ENCODE data around the gene PSKH1. TPM values are rescaled to one million over a fixed set of nuclear protein-coding genes. Genes with fewer than 3 reads are reported as not detected.

The PSKH1 gene
- total RNA-seq, 2 donors from 2014 or later = 32.1 to 37.4 TPM

- H3K27me3 ChIP-seq (ENCODE audit: control insufficient read depth, insufficient read depth, low read length, poor library complexity, severe bottlenecking) = no peaks in the 10 kb centered on the region
- no peak overlapping the region for H3K4me3 ChIP-seq (ENCODE audit: low read length)
- Mint-ChIP-seq H3K4me3 (no peak overlapping the region), H3K4me1 (peaks cover 6% of the 10 kb centered on the region), H3K9me3 (no peaks in the 10 kb centered on the region), H3K27me3 (ENCODE audit: insufficient read depth) (no peaks in the 10 kb centered on the region), H3K36me3 (ENCODE audit: low read depth) (peaks cover 13% of the 10 kb centered on the region), H3K27ac (no peak overlapping the region)
- no peak for DNase-seq
- H3K9ac ChIP-seq (ENCODE audit: extremely low read depth, low read length, poor library complexity, severe bottlenecking) = no peak overlapping the region
- H3K36me3 ChIP-seq (ENCODE audit: control insufficient read depth, insufficient read depth, low read length) = peaks cover 35% of the 10 kb centered on the region
- no peaks in the 10 kb centered on the region for H3K9me3 ChIP-seq (ENCODE audit: control insufficient read depth, low read length)
- WGBS, 2 experiments (ENCODE audit: insufficient coverage in 1 of 2, insufficient read length in 1 of 2) = 94 to 98% methylated on average over 22 to 27 of the region's 27 CpGs
- H3K27ac ChIP-seq (ENCODE audit: low read depth, low read length) = peak overlapping the region; percentile 32
- TF ChIP-seq CTCF (conservative IDR thresholded peaks at IDR 0.05) = no peak
- H3K4me1 ChIP-seq (ENCODE audit: control insufficient read depth, insufficient read depth, low read length) = peaks cover 10% of the 10 kb centered on the region
These were observed 49.6 kb downstream of the PSKH1 start for GRCh38 chr16:67942510-67943255.

- Histone ChIP-seq H3K4me1 (ENCODE audit: control insufficient read depth, insufficient read depth, low read length) (peaks cover 10% of the 10 kb centered on the region), H3K36me3 (ENCODE audit: control insufficient read depth, insufficient read depth, low read length) (peaks cover 38% of the 10 kb centered on the region), H3K4me3 (ENCODE audit: low read length) (no peak overlapping the region), H3K9me3 (ENCODE audit: control insufficient read depth, low read length) (no peaks in the 10 kb centered on the region), H3K27me3 (ENCODE audit: control insufficient read depth, insufficient read depth, low read length, poor library complexity, severe bottlenecking) (no peaks in the 10 kb centered on the region), H3K27ac (ENCODE audit: low read depth, low read length) (peak overlapping the region; percentile 70), H3K9ac (ENCODE audit: extremely low read depth, low read length, poor library complexity, severe bottlenecking) (no peak overlapping the region)
- Mint-ChIP-seq H3K27ac (no peak overlapping the region), H3K4me3 (no peak overlapping the region), H3K4me1 (peaks cover 6% of the 10 kb centered on the region), H3K9me3 (no peaks in the 10 kb centered on the region), H3K36me3 (ENCODE audit: low read depth) (peaks cover 13% of the 10 kb centered on the region), H3K27me3 (ENCODE audit: insufficient read depth) (no peaks in the 10 kb centered on the region)
- WGBS, 2 experiments (ENCODE audit: insufficient coverage in 1 of 2, insufficient read length in 1 of 2) = 92% methylated on average over 3 to 6 of the region's 6 CpGs
- TF ChIP-seq CTCF (conservative IDR thresholded peaks at IDR 0.05) = no peak
- DNase-seq = no peak
These were observed 50.2 kb downstream of the PSKH1 start for GRCh38 chr16:67943256-67943618.

- 88 to 89% methylated on average over 11 to 23 of the region's 23 CpGs for WGBS, 2 experiments (ENCODE audit: insufficient coverage in 1 of 2, insufficient read length in 1 of 2)
- Mint-ChIP-seq H3K4me3 (no peak within 1 kb of the TSS), H3K9me3 (no peaks in the 10 kb centered on the region), H3K4me1 (peaks cover 6% of the 10 kb centered on the region), H3K27me3 (ENCODE audit: insufficient read depth) (no peaks in the 10 kb centered on the region), H3K36me3 (ENCODE audit: low read depth) (peaks cover 16% of the 10 kb centered on the region), H3K27ac (no peak within 1 kb of the TSS)
- no peak for DNase-seq
- Histone ChIP-seq H3K9ac (ENCODE audit: extremely low read depth, low read length, poor library complexity, severe bottlenecking) (no peak within 1 kb of the TSS), H3K36me3 (ENCODE audit: control insufficient read depth, insufficient read depth, low read length) (peaks cover 38% of the 10 kb centered on the region), H3K27ac (ENCODE audit: low read depth, low read length) (peak within 1 kb of the TSS; percentile 70), H3K27me3 (ENCODE audit: control insufficient read depth, insufficient read depth, low read length, poor library complexity, severe bottlenecking) (no peaks in the 10 kb centered on the region), H3K4me1 (ENCODE audit: control insufficient read depth, insufficient read depth, low read length) (peaks cover 10% of the 10 kb centered on the region), H3K4me3 (ENCODE audit: low read length) (no peak within 1 kb of the TSS), H3K9me3 (ENCODE audit: control insufficient read depth, low read length) (no peaks in the 10 kb centered on the region)
- peak; percentile 41 for TF ChIP-seq CTCF (conservative IDR thresholded peaks at IDR 0.05)
These were observed 50.8 kb downstream of the PSKH1 start, which contains the start of gene LCAT for GRCh38 chr16:67943619-67944504. Gene LCAT (minus strand): TSS chr16:67944120. CDS start chr16:67944101, 19 bp downstream.
